ENCODE data around the gene MRPL52.

DNA sequence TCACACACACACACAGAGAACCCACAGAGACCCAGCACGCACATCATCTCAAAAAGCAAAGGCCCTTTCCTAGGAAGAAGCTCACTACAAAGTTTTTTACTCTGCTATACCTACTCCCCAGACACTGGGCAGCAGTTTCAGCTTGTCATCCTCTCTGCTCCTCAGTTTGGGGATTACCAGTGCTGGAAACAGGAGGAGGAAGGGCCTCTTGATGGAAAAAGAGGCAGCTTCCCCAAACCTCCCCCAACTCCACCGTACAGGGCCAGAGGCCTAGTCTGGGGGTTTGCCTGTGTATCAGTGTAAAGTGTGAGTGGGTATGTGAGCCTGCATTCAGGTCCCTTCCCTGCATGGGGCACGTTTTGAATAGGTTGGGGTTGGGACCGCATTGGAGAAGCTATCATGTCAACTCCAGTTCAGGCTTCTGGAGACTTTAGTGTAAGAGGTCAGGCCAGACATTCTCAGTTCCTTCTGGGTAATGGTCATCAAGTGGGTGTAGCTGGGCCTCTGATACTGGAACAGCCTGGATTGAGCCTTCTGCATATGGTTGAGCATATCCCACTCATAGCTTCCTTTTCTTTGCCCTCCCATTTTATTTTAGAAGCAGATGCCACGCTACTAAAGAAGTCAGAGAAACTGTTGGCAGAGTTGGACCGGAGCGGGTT, 54.5 kb downstream of the MRPL52 start:
- TF ChIP-seq, protein P1, sequence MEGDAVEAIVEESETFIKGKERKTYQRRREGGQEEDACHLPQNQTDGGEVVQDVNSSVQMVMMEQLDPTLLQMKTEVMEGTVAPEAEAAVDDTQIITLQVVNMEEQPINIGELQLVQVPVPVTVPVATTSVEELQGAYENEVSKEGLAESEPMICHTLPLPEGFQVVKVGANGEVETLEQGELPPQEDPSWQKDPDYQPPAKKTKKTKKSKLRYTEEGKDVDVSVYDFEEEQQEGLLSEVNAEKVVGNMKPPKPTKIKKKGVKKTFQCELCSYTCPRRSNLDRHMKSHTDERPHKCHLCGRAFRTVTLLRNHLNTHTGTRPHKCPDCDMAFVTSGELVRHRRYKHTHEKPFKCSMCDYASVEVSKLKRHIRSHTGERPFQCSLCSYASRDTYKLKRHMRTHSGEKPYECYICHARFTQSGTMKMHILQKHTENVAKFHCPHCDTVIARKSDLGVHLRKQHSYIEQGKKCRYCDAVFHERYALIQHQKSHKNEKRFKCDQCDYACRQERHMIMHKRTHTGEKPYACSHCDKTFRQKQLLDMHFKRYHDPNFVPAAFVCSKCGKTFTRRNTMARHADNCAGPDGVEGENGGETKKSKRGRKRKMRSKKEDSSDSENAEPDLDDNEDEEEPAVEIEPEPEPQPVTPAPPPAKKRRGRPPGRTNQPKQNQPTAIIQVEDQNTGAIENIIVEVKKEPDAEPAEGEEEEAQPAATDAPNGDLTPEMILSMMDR (IDR thresholded peaks at IDR 0.05): no peak
- TF ChIP-seq POLR2A (IDR thresholded peaks at IDR 0.05): no peak

All from adrenal gland (tissue), 5 donors.